Lower leg skin (tissue), 3 donors: ENCODE results near the gene USPL1.

Source experiments
- POLR2A ChIP-seq, 2 donors: fragments of 450-650 bp; IDR thresholded peaks; one replicate each; pipeline ENCODE4 v1.6.1; 2016 to 2017; ENCODE audit warnings: antibody characterized with exemption in 2 of 2, mild to moderate bottlenecking in 1 of 2, moderate library complexity in 1 of 2
- TF ChIP-seq, protein P1 (sequence below), 3 donors: fragments of 450-650 bp; IDR thresholded peaks; one replicate each; pipeline ENCODE4 v1.5.1; 2016; ENCODE audit warnings: antibody characterized with exemption in 3 of 3, mild to moderate bottlenecking in 3 of 3, moderate library complexity in 2 of 3

DNA sequence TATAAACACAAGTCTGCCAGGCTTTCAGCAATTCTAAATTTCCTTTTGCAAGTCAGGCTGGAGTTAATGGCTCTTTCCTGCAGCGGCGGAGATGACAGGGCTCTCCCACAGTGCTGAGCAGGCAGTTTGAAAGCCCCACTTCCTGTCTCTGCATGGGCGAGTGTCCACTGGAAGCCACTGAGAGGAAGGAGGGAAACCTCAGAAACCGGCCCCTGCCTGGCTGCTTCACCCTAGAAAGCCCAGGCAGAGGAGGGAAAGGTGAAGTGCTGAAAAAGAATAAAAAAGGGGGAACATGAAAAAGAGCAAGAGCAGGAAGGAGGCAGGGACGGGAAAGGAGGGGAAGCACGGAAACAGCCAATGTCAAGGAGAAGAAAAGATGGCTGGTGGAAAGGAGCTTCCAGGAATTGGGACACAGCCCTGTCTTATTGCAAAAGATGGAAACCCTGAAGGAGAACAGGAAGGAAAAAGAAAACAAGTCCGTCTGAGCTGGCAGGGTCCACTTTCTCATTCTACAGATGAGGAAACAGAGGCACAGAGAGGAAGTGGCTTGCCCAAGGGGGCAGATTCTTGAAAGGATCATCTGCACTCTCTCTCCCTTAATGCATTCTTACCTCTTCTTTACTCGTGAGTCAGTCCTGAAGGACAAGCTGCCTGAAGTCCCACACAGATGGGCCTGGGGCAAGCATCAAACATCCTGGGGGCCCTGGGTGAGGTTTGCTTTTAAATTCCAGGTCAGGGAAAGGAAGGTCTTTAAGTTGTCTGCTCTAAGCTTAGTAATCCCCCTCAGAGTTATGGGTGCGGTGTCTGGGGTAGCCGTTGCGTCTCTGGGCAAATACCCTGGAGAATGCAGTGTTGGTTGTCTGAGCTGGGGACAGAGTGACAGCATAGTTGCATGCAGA lies 78.8 kb downstream of the USPL1 start:
- TF ChIP-seq POLR2A (IDR thresholded peaks at IDR 0.05) = no peak
- TF ChIP-seq, protein P1, sequence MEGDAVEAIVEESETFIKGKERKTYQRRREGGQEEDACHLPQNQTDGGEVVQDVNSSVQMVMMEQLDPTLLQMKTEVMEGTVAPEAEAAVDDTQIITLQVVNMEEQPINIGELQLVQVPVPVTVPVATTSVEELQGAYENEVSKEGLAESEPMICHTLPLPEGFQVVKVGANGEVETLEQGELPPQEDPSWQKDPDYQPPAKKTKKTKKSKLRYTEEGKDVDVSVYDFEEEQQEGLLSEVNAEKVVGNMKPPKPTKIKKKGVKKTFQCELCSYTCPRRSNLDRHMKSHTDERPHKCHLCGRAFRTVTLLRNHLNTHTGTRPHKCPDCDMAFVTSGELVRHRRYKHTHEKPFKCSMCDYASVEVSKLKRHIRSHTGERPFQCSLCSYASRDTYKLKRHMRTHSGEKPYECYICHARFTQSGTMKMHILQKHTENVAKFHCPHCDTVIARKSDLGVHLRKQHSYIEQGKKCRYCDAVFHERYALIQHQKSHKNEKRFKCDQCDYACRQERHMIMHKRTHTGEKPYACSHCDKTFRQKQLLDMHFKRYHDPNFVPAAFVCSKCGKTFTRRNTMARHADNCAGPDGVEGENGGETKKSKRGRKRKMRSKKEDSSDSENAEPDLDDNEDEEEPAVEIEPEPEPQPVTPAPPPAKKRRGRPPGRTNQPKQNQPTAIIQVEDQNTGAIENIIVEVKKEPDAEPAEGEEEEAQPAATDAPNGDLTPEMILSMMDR (IDR thresholded peaks at IDR 0.05) = no peak
